ENCODE results near the gene ZBTB22. TPM values are rescaled to one million over a fixed set of nuclear protein-coding genes. Genes with fewer than 3 reads are reported as not detected.
A peak's percentile ranks its signal among the peaks of the same experiment; 100 is the strongest.

Gene ZBTB22
- polyA plus RNA-seq, 2 donors = 10.2 to 11.6 TPM

GRCh38 chr6:33271117-33271467 is 46.5 kb downstream of the ZBTB22 start:
- Histone ChIP-seq H3K27me3 (ENCODE audit: control insufficient read depth in 1 of 2, insufficient read depth in 2 of 2, low read length in 2 of 2) (no peaks in the 10 kb centered on the region), H3K36me3 (ENCODE audit: control insufficient read depth in 2 of 2, insufficient read depth in 2 of 2, low read length in 1 of 2) (peaks cover 7 to 23% of the 10 kb centered on the region in 2 donors)
- 1 to 2% methylated on average over 7 of the region's 7 CpGs for WGBS, 2 donors

More at GRCh38 chr6:33271117-33271467, 46.5 kb downstream of the ZBTB22 start:
- peak overlapping the region; percentile 77 to 93 for H3K4me3 ChIP-seq (ENCODE audit: low read depth in 1 of 2, low read length in 2 of 2)
- H3K27ac ChIP-seq (ENCODE audit: low read depth in 2 of 2, low read length in 1 of 2) = peak overlapping the region; percentile 89 to 94
- peaks cover 0 to 5% of the 10 kb centered on the region in 2 donors for H3K4me1 ChIP-seq (ENCODE audit: control insufficient read depth in 2 of 2, insufficient read depth in 2 of 2, low read length in 1 of 2)
- H3K9me3 ChIP-seq (ENCODE audit: control insufficient read depth in 2 of 2, insufficient read depth in 1 of 2, low read depth in 1 of 2, low read length in 1 of 2) = no peaks in the 10 kb centered on the region

Other genes with a start within 250 kb of the ZBTB22 start
- gene HLA-DPA1, start 244.1 kb downstream of the ZBTB22 start, polyA plus RNA-seq = 10 to 100 TPM in 1 of 2 donors, 1 to 10 TPM in 1; 7.8 to 27.2 TPM
- gene HLA-DPB1, start 241.8 kb downstream of the ZBTB22 start, polyA plus RNA-seq = 10 to 100 TPM in 1 of 2 donors, 1 to 10 TPM in 1; 8.7 to 39.1 TPM
- gene COL11A2, start 125.3 kb downstream of the ZBTB22 start, polyA plus RNA-seq = 1 to 10 TPM in 1 of 2 donors, under 1 TPM in 1; 0.38 to 1.3 TPM
- gene RXRB, start 117.1 kb downstream of the ZBTB22 start, polyA plus RNA-seq = 10 to 100 TPM; 24.4 to 30.0 TPM
- gene SLC39A7, start 116.9 kb downstream of the ZBTB22 start, polyA plus RNA-seq = 10 to 100 TPM; 22.8 to 57.3 TPM
- gene HSD17B8, start 113.1 kb downstream of the ZBTB22 start, polyA plus RNA-seq = 10 to 100 TPM; 16.7 to 33.7 TPM
- gene RING1, start 109.2 kb downstream of the ZBTB22 start, polyA plus RNA-seq = 10 to 100 TPM; 26.7 to 32.4 TPM
- 10 to 100 TPM; 44.9 to 48.9 TPM for gene VPS52, start 45.9 kb downstream of the ZBTB22 start, polyA plus RNA-seq
- gene RPS18, start 45.7 kb downstream of the ZBTB22 start, polyA plus RNA-seq = 1,000 to 10,000 TPM; 7,154 to 7,464 TPM
- 10 to 100 TPM; 21.1 to 27.2 TPM for gene B3GALT4, start 40.6 kb downstream of the ZBTB22 start, polyA plus RNA-seq
- gene WDR46, start 28.5 kb downstream of the ZBTB22 start, polyA plus RNA-seq = 10 to 100 TPM; 38.6 to 44.5 TPM
- gene PFDN6, start 28.1 kb downstream of the ZBTB22 start, polyA plus RNA-seq = 100 to 1,000 TPM; 127 to 293 TPM
- gene RGL2, start 18.8 kb downstream of the ZBTB22 start, polyA plus RNA-seq = 100 to 1,000 TPM in 1 of 2 donors, 10 to 100 TPM in 1; 58.7 to 134 TPM
- 10 to 100 TPM; 20.1 to 39.8 TPM for gene TAPBP, start 3.7 kb downstream of the ZBTB22 start, polyA plus RNA-seq
- gene DAXX, start 5.2 kb upstream of the ZBTB22 start, polyA plus RNA-seq = 10 to 100 TPM; 27.8 to 28.7 TPM
- 10 to 100 TPM; 12.5 to 15.0 TPM for gene KIFC1, start 74.1 kb upstream of the ZBTB22 start, polyA plus RNA-seq
- gene PHF1, start 93.3 kb upstream of the ZBTB22 start, polyA plus RNA-seq = 10 to 100 TPM; 27.3 to 46.0 TPM
- 100 to 1,000 TPM in 1 of 2 donors, 10 to 100 TPM in 1; 80.2 to 119 TPM for gene CUTA, start 100.4 kb upstream of the ZBTB22 start, polyA plus RNA-seq
- gene SYNGAP1, start 102.3 kb upstream of the ZBTB22 start, polyA plus RNA-seq = 10 to 100 TPM in 1 of 2 donors, 1 to 10 TPM in 1; 4.1 to 18.2 TPM
- gene ZBTB9, start 136.8 kb upstream of the ZBTB22 start, polyA plus RNA-seq = 1 to 10 TPM; 3.6 to 3.9 TPM

Data from esophagus (tissue), 2 donors.